Ovary (tissue), 9 donors: ENCODE data around the gene BPGM. TPM values are rescaled to one million over a fixed set of nuclear protein-coding genes. Genes with fewer than 3 reads are reported as not detected.

Source experiments
- DNase-seq, 5 donors: peaks; one replicate each; pipeline ENCODE4 v3.0.0-alpha.2; 2019 to 2020
- H3K27ac ChIP-seq, 2 donors: fragments of 200-600 bp; one replicate each; pipeline versions ENCODE4 v1.5.1 to v1.8.0; 2019 to 2022
- H3K27me3 ChIP-seq: fragments of 200-600 bp; one replicate; pipeline ENCODE4 v1.8.0; 2022
- H3K36me3 ChIP-seq: fragments of 200-600 bp; sonication (generic); one replicate; pipeline ENCODE4 v1.5.1; 2019
- H3K4me1 ChIP-seq: one replicate; pipeline ENCODE4 v1.8.1; 2013; ENCODE audit warnings: mild to moderate bottlenecking, moderate library complexity; ENCODE audit not compliant: insufficient read depth
- H3K4me3 ChIP-seq: fragments of 200-600 bp; sonication (generic); one replicate; pipeline ENCODE4 v1.5.1; 2017
- H3K9me3 ChIP-seq, 2 donors: fragments of 200-600 bp in 1 of 2; sonication (generic) in 1 of 2; one replicate each; pipeline versions ENCODE4 v1.5.1 to v1.8.1; 2013 to 2019; ENCODE audit warnings: mild to moderate bottlenecking in 1 of 2, moderate library complexity in 1 of 2
- CTCF ChIP-seq, 3 donors: fragments of 450-650 bp in 2 of 3; fragments of 200-600 bp in 1 of 3; IDR thresholded peaks; one replicate each; pipeline versions ENCODE4 v1.5.1 to v1.8.0; 2016 to 2022; ENCODE audit warnings: antibody characterized with exemption in 3 of 3, mild to moderate bottlenecking in 1 of 3
- EP300 ChIP-seq: sonication (generic); formaldehyde crosslinking; IDR thresholded peaks from one replicate; pipeline ENCODE4 v1.6.1; 2017; ENCODE audit warnings: antibody characterized with exemption
- POLR2A ChIP-seq: fragments of 450-650 bp; IDR thresholded peaks from one replicate; pipeline ENCODE4 v1.6.1; 2017; ENCODE audit warnings: antibody characterized with exemption, mild to moderate bottlenecking, moderate library complexity
- WGBS, 3 donors: extraction: QIAGEN DNeasy Blood & Tissue Kit in 1 of 3; methylation state at CpG; one replicate each; pipeline versions ENCODE4 v1.1.5 to v1.1.7; 2013 to 2017; 5-methylcytosine and 5-hydroxymethylcytosine counted together
- intact Hi-C, 4 donors: fragments of 100-400 bp; cut with DNase I; formaldehyde crosslinking; loops; one replicate each; pipeline versions ENCODE4 v1.11.0 to v1.15.1; 2022 to 2023
- polyA plus RNA-seq, 2 donors: library from polyadenylated mRNA; stranded (reverse); fragments of 200-250 nt in 1 of 2; fragments of 350-450 nt in 1 of 2; fragmentation: Illumina TruSeq in 1 of 2; extraction: RNeasy Lipid Tissue Mini Kit (QIAGEN cat#74804) in 1 of 2; gene quantifications; one replicate each; pipeline ENCODE4 v1.2.3, GENCODE V29; 2013 to 2014
- total RNA-seq, 7 donors: library from RNA; depleted of rRNA in 2 of 7; stranded (reverse); fragments of >200 nt in 2 of 7; fragmentation: NEBNext Ultra II Directional in 3 of 7; extraction: Animal tissue kit (Norgen Biotek cat#: 25700) in 3 of 7; gene quantifications; one replicate each; pipeline versions ENCODE4 v1.1.0 to v1.2.4, GENCODE V29; 2016 to 2023
- donor health status: DM: no; HTN: no; CAD: no; lungs with moderate emphysema.
- donor health status: DM: no; HTN: no; CAD: no.
- donor health status: Bipolar disorder and iron deficiency.
- donor health status: DM: yes; HTN: yes; CAD: no.
- donor health status: DM: no; HTN: no; CAD: no.
- donor health status: DM: yes; HTN: yes; CAD: no.

BPGM gene
- total and polyA plus RNA-seq, 9 donors, result 6.5 to 18.1 (median 9.0) TPM

- WGBS, 3 donors, result 26 to 28% (median 28%) methylated on average over 14 of the region's 14 CpGs
- peak; percentile 34 to 74 (median 66) for DNase-seq
- no peaks in the 10 kb centered on the region for H3K4me1 ChIP-seq
- H3K36me3 ChIP-seq, result no peaks in the 10 kb centered on the region
- no peaks in the 10 kb centered on the region for H3K27me3 ChIP-seq
- H3K9me3 ChIP-seq, result no peaks in the 10 kb centered on the region
- no peak overlapping the region for H3K27ac ChIP-seq
- no peak overlapping the region for H3K4me3 ChIP-seq
- intact Hi-C loops, result loop anchor here (2.0 to 10.0 kb wide), 3 partner anchors 91 to 174 kb away; no protein-coding TSS in a partner anchor
- no peak for TF ChIP-seq EP300
- no peak for TF ChIP-seq POLR2A
- TF ChIP-seq CTCF (IDR thresholded peaks at IDR 0.05), result peak; percentile 63 to 79 (median 69)
Measured at GRCh38 chr7:134605978-134606923, 40.4 kb upstream of the BPGM start.

- 87 to 90% (median 90%) methylated on average over 6 of the region's 6 CpGs for WGBS, 3 donors
- Histone ChIP-seq H3K27me3 (no peaks in the 10 kb centered on the region), H3K36me3 (no peaks in the 10 kb centered on the region), H3K4me3 (no peak overlapping the region), H3K27ac (no peak overlapping the region), H3K9me3 (no peaks in the 10 kb centered on the region), H3K4me1 (no peaks in the 10 kb centered on the region)
- DNase-seq, result no peak
- TF ChIP-seq CTCF (IDR thresholded peaks at IDR 0.05), result no peak
- TF ChIP-seq POLR2A, result no peak
- no peak for TF ChIP-seq EP300
- intact Hi-C loops, result no loop called here
Measured at GRCh38 chr7:134611611-134612151, 35.0 kb upstream of the BPGM start.

- WGBS, 3 donors, result 81 to 88% (median 86%) methylated on average over 2 of the region's 2 CpGs
- H3K36me3 ChIP-seq, result no peaks in the 10 kb centered on the region
- no peaks in the 10 kb centered on the region for H3K9me3 ChIP-seq
- intact Hi-C loops, result no loop called here
- TF ChIP-seq EP300 (no peak), CTCF (IDR thresholded peaks at IDR 0.05) (no peak), POLR2A (no peak)
- DNase-seq, result no peak
- H3K27ac ChIP-seq, result no peak overlapping the region
- no peaks in the 10 kb centered on the region for H3K27me3 ChIP-seq
- H3K4me1 ChIP-seq, result no peaks in the 10 kb centered on the region
- no peak overlapping the region for H3K4me3 ChIP-seq
Measured at GRCh38 chr7:134612197-134612596, 34.5 kb upstream of the BPGM start.

GRCh38 chr7:134613623-134614347 lies 32.9 kb upstream of the BPGM start:
- DNase-seq, result peak in 1 of 5 donors; percentile 32
- no peaks in the 10 kb centered on the region for H3K4me1 ChIP-seq
- H3K36me3 ChIP-seq, result no peaks in the 10 kb centered on the region
- WGBS, 3 donors, result 1 to 5% (median 1%) methylated on average over 3 of the region's 3 CpGs
- H3K27me3 ChIP-seq, result no peaks in the 10 kb centered on the region
- H3K27ac ChIP-seq, result no peak overlapping the region
- no peak for TF ChIP-seq CTCF (IDR thresholded peaks at IDR 0.05)
- no peak for TF ChIP-seq EP300
- no peak for TF ChIP-seq POLR2A
- intact Hi-C loops, result no loop called here
- H3K4me3 ChIP-seq, result no peak overlapping the region
- H3K9me3 ChIP-seq, result no peaks in the 10 kb centered on the region
